Measurements from ENCODE around the gene KIF3A.

Gene KIF3A

DNA sequence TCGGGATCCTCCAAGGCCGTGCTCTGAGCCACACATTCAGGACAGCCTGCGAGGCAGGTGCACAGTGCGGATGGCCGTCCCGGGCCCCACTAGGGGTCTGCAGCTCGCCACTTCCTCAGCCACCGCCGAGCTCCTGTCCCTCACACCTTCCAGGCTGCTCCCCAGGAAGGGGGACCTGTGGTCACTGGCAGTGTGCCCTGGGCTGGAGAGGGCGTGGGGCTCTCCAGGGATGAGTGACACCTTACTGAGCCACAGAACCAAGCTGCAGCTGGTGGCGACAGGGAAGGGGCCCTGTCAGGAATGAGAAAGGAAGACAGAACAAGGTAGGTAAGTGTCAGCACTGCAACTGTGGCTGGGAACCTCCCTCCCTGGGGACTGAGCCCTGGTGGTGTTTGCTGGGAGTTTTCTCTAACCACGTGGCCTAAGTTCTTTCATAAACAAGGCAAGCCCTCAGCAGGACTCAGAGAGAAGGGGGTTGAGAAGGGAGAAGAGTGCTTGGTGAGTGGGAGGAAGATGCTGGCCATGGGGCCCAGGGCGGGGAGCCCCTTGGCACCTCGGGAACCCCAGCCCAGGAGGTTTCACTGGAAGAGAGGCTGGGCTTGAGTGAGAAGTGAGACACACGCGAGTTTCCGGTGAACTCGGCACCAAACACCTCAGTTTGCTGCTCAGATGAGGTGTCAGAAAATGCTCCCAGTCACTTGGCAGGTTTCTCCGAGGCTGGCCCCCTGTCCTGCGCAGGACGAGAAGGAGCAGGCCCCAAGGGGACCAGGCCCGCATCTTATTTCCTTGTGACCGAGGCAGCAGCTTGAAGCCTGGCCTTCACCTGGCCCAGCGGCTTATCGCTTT is 74.2 kb downstream of the KIF3A start:
- DNase-seq (ENCODE audit: low spot score): no peak

DNA sequence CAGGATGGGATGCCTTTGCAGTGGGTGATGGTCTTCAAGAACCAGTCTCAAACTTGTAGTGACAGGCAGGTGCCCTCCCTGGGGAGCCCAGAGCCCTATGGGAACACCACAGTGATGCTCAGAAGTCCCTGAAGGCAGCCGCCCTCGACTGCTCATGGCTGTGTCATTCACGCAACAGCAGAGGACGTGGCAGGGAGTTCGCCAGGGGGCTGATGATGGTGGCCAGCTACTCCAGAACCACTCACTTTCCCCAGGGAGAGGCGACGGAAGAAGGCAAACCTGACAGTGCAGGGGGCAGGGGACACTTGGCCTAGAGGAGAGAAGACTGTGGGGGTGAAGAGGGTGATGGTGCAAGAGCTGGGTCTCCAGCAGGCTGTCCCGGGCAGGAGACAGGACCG is 75.3 kb downstream of the KIF3A start:
- no peak for DNase-seq (ENCODE audit: low spot score)

DNA sequence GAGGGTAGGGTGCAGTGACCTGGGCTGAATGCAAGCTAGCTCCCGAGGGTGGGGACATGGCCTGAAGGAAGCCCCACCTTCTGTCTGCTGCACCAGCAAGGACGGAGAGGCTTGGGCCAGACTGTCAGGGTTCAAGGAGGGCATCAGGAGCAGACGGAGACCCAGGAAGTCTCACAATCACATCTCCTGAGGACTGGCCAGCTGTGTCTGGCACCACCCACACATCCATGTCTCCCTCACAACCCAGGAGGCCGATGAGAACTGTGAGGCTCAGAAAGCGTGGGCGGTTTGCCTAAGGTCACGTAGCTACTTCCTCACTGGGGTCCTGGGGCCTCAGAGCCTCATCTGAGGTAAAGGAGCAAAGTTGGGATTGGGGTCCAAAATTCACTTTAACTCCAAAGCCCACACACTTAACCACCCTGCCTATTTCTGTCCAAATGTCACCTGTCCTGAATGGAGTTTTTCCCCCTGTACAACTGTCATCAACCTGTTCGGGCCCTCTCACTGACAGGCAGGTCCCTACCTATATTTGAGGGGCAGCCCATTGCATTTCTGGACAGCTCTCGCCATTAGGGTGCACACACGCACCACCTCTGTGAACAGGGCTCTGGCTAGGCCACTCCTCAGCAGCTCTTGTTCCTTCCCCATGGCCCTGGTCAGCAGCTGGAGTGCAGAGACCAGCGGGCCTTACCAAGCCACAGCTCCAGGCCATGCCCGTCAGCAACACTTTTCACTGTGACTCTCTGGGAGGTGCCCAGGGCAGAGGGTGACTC is 75.9 kb downstream of the KIF3A start:
- DNase-seq (ENCODE audit: low spot score): no peak

DNA sequence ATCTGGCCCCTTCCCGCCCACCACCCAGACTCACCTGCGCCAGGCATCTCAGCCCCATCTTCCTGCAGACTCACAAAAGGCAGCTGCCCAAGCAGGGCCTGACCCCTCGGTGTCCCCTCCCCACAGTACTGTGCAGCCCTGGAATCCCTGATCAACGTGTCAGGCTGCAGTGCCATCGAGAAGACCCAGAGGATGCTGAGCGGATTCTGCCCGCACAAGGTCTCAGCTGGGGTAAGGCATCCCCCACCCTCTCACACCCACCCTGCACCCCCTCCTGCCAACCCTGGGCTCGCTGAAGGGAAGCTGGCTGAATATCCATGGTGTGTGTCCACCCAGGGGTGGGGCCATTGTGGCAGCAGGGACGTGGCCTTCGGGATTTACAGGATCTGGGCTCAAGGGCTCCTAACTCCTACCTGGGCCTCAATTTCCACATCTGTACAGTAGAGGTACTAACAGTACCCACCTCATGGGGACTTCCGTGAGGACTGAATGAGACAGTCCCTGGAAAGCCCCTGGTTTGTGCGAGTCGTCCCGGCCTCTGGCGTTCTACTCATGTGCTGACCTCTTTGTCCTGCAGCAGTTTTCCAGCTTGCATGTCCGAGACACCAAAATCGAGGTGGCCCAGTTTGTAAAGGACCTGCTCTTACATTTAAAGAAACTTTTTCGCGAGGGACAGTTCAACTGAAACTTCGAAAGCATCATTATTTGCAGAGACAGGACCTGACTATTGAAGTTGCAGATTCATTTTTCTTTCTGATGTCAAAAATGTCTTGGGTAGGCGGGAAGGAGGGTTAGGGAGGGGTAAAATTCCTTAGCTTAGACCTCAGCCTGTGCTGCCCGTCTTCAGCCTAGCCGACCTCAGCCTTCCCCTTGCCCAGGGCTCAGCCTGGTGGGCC is 77.5 kb downstream of the KIF3A start:
- no peak for DNase-seq (ENCODE audit: low spot score)

DNA sequence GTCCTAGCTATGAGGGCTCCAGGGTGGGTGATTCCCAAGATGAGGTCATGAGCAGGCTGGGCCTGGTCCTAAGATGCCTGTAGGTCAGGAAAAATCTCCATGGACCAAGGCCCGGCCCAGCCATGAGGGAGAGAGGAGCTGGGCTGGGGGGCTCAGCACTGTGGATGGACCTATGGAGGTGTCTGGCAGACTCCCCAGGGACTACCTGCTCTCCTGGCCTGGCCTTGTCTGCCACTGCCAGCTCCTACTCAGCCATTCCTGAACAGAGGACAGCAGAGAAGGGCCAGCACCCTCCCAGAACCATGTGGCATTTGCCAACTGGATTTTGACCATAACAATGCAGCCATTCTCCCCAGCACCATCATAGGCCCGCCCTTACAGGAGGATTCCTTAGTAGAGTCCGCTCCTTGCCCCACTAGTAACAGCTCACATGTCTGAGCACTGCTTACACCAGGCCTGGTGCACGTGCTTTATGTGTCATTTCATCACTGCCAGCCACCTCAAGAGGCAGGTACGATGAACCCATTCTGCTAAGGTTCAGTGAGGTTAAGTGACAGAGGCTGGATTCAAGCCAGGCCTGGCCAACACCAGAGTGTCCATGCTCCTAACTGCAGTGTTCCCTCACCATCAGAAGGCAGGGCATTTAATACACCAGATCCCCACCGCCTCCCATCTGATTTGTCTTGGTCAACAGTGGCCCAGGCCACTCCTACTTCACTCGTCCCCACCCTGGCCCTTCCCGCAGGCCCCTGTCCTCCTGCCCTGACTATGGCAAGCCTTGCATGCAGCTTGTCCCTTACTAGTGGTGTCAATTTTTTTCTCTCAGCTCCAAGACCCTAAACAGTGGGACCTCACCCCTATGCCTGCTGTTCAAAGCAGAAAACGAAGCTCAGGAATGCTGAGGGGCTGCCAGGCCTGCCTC is 78.7 kb downstream of the KIF3A start:
- DNase-seq (ENCODE audit: low spot score): no peak

DNA sequence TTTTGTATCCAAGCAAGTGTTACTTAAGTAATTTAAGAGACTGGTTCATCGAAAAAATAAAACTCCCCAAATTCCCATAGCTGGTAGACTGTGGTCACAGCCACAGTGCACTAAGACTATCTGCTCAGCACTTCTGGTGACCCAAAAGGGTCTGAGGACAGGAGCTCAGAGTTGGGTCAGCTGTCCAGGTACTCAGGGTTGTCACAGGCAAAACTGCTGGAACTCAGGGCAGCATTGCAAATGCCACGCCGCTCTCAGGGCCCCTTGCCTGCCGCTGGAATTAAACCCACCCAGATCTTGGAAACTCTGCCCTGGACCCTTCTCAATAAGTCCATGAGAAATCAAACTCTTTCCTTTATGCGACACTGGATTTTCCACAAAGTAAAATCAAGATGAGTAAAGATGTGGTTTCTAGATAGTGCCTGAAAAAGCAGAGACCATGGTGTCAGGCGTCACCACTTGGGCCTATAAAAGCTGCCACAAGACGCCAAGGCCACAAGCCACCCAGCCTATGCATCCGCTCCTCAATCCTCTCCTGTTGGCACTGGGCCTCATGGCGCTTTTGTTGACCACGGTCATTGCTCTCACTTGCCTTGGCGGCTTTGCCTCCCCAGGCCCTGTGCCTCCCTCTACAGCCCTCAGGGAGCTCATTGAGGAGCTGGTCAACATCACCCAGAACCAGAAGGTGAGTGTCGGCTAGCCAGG is 79.5 kb downstream of the KIF3A start, which contains the start of gene IL13:
Gene IL13, plus strand, starts transcription at position 498 of the 705 bp plus-strand sequence. Its CDS starts 14 bp downstream, at position 512.
- DNase-seq (ENCODE audit: low spot score): no peak

DNA sequence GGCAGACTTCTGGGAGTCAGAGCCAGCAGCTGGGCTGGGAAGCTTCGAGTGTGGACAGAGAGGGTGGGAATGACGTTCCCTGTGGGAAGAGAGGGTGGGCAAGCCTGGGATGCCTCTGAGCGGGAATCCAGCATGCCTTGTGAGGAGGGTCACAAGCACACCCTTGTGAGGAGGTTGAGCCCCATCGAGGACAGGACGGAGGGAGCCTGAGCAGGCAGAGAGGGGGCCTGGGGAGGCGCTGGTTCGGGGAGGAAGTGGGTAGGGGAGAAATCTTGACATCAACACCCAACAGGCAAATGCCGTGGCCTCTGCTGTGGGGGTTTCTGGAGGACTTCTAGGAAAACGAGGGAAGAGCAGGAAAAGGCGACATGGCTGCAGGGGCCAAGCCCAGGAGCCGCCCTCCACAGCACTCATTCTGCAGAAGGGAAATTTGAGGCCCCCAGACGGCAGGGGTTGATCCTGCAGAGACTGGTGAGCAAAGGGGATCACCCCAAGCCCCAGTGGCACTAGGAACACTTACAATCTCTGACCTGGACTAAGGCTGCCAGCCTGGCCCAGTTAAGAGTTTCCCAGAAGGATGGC is 80.5 kb downstream of the KIF3A start:
- no peak for DNase-seq (ENCODE audit: low spot score)

DNA sequence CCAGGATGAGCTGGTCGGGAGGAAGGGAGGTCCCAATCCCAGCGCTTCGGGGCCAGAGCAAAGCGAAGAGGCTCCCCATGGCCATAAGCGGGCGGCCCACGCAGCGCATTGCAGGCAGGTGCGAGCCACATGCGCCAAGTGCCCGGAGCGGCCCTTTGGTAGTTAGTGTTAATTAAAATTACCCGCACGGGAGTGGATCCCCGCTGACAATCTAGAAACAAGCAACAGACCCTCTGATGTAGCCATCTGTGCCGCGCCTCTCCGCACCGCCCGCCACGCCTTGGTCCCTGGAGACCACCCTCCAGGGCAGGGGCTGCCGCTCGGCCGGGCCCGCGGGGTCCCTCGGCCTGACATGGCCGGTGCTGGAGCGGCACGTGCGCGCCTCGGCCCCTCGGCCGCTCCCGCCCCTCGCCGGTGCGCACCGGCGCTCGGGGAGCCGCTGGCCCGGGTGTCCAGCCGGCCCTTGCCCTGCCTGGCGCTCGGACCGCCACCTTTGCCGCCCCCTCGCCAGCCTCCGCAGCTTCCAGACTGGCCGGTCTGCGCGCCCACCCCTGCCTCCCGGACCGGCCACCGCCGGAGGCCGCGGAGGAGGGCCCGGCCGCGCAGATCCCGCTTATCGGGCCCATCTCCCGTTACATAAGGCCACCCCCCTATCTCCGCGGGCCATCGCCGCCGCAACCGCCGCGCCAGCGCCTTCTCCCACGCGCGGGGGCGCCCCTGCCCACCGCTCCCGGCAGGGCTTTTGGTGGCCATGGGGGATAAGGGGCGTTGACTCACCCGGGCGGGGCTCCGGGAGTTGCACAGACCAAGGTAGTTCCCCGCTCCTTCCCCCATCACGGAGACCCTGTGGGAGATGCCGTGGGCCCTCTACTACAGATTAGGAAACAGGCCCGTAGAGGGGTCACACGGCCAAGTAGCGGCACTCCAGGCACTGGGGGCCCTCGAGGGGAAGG is 81.2 kb downstream of the KIF3A start:
- DNase-seq (ENCODE audit: low spot score): no peak

DNA sequence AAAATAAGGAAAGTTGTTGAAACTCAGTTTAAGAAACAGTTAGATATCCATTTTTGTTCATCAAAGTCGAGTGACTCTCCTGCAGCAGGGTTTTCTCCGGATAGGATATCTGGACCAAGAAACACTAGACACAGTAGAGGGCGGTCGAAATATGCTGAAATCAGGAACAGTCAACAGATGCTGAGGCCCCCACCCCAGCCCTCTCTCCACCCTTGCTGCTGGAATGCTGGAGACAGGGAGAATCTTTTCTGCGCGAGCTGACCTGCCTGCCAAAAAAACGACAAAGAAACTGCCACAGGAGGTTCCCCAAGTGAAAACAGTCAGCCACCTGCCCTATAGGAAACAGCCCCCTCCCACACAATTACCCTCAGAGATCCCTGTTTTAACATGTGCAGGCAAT is 83.6 kb downstream of the KIF3A start:
- DNase-seq (ENCODE audit: low spot score): no peak

DNA sequence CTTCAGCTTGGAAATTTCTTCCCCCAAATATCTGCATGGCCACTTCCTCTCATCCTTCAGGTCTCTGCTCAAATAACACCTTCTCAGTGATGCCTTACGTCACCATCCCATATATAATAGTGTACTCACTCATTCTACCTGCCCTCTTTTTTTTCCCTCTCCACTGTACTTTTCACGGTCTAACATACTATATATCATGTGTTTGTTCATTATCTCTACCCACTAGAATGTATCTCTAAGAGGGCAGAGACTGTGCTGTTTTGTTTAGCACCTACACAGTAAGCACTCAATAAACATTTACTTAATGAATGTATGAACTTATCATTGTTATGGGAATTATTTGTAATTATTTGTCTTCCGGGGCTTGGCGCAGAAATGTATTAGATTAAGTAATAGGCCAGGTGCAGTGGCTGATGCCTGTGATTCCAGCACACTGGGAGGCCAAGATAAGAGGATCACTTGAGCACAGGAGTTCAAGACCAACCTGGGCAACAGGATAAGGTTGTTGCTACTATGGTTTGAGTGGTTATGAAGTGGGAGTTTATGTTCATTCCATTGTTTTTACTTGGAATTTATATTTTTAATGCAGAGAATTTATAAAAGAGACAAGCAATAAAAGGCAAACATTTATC is 85.4 kb downstream of the KIF3A start:
- DNase-seq (ENCODE audit: low spot score): no peak

DNA sequence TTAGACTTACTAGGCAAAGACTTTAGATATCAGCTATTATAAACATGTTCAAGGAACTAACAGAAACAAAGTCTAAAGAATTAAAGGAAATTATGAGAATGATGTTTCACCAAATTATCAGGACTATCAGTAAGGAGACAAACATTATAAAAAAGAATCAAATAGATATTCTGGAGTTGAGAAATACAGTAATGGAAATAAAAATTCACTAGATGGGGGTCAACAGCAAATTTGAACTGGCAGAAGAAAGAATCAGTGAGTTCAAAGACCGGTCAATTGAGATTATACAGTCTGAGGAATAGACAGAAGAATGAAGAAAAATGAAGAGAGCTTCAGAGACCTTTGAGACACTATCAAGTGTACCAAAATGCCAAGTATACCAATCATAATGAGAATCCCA is 89.0 kb downstream of the KIF3A start:
- DNase-seq (ENCODE audit: low spot score): no peak

DNA sequence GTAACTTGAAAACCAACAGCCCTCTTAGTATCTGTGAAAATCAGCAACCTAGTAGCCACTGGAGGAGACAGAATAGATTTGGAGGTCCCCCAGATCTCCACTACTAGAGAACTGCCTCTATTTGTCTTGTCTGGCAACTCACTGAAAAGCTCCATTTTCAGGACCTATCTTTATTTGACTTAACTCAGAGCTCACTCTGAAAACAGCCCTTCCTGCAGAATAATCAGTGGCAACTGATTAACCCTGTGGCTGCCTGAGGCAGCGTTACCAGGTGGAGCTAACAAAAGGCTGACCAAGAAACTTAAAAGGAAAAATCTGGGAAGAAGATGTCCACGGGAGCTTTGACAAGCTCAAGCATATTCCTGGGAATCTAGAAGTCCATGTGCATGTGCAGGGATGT is 89.9 kb downstream of the KIF3A start:
- no peak for DNase-seq (ENCODE audit: low spot score)

DNA sequence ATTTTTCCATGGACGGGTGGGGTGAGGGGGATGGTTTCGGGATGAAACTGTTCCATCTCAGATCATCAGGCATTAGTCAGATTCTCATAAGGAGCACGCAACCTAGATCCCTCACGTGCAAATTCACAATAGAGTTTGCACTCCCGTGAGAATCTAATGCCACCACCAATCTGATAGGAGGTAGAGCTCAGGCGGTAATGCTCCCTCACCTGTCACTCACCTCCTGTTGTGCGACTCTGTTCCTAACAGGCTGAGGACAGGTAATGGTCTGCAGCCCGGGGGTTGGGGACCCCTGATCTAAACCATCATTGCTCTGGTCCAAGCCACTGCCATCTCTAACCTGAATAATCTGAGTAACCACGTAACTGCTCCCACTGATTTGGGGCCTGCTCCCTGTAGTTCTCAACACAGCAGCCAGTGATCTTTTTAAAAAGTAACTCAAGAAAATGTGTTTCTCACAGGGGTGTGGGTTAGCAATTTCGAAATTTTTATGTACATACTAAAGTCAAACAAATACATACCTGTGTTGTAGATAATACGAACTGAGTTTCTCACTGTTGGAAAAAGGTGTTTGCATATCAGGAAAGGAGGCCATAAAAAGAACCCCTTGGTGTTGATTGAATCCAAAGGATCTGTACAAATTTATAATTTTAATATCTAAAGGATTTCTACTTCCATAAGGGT is 90.6 kb downstream of the KIF3A start:
- no peak for DNase-seq (ENCODE audit: low spot score)

DNA sequence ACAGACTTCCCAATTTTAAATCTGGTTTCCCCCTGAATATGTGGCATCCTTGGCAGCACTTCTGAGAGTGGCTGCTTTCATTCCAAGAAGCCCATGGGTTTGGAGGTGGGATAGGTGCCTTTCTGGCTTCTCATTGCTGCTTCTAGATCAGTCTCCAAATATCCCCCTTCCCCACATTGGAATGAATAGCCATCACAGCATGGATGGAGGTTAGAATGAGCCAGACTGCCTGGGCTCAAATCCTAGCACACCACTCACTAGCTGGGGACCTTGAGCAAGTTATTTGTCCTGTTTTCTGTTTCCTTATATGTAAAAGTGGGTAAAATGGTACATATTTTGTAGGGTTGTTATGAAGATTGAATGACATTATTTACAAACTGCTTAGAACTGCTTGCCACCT is 93.2 kb downstream of the KIF3A start:
- no peak for DNase-seq (ENCODE audit: low spot score)

All from CD4-positive, alpha-beta T cell treated with Interleukin-6 at 100 ng/mL for 8 hours (primary cell).